K562 (cell line): ENCODE data around the gene RITA1. TPM values are rescaled to one million over a fixed set of nuclear protein-coding genes. Genes with fewer than 3 reads are reported as not detected.
A peak's percentile ranks its signal among the peaks of the same experiment; 100 is the strongest.

Experiments
- ATAC-seq: fragments of 200-7000 bp; cut with Tn5 transposase; 3 replicates; pipeline ENCODE4 v1.9.1; 2020; ENCODE audit warnings: moderate library complexity
- BruUV-seq: library from RNA; stranded (reverse); fragments of 400-500 nt; replicated peaks from 2 replicates; lab custom pipeline; 2021; lab: Mats Ljungman, UMichigan
- CTCF ChIA-PET: fragments of 300-600 bp; formaldehyde crosslinking; extraction: SDS; loops from one replicate; lab custom pipeline; 2021; ENCODE audit warnings: low intra/inter-chr PET ratio; lab: Yijun Ruan, JAX
- POLR2A ChIA-PET: fragments of 300-600, 350-650 bp; sonication (Branson Sonifier 250); formaldehyde crosslinking; extraction: SDS; loops from one replicate; lab custom pipeline; 2021; ENCODE audit warnings: antibody characterized with exemption, inconsistent platforms; lab: Yijun Ruan, JAX
- DNase-seq, 4 experiments: peaks; one replicate each; pipeline versions ENCODE4 v3.0.0 to v3.0.0-alpha.2; 2011 to 2018; ENCODE audit warnings: low spot score in 3 of 4, mixed read lengths in 3 of 4; ENCODE audit errors: extremely low read depth in 1 of 4
- FAIRE-seq: peaks from 2 replicates; lab custom pipeline; 2011; peaks lifted over from hg19 to GRCh38; lab: Jason Lieb, UNC
- H2AFZ ChIP-seq: 2 replicates; pipeline ENCODE4 v1.6.0; 2011; ENCODE audit warnings: low read depth, low read length, control low read depth, inconsistent platforms
- H3K27ac ChIP-seq: fragments of 200-600 bp; 3 replicates; pipeline ENCODE4 v1.8.0; 2011; ENCODE audit warnings: low read depth, mild to moderate bottlenecking, control low read depth, inconsistent platforms, low read length, moderate library complexity, mixed read lengths; ENCODE audit errors: extremely low read depth
- H3K27me3 ChIP-seq, 2 experiments: fragments of 300-600 bp in 1 of 2; 2 replicates in 1 of 2; 3 replicates in 1 of 2; pipeline versions ENCODE4 v1.6.0 to v1.8.0; 2011; ENCODE audit warnings: inconsistent platforms in 2 of 2, low read length in 2 of 2, mild to moderate bottlenecking in 1 of 2, mixed read lengths in 1 of 2, moderate library complexity in 1 of 2; ENCODE audit not compliant: control insufficient read depth in 2 of 2, insufficient read depth in 2 of 2
- H3K36me3 ChIP-seq: fragments of 300-600 bp; 3 replicates; pipeline ENCODE4 v1.8.0; 2011; ENCODE audit warnings: mild to moderate bottlenecking, low read length, inconsistent platforms; ENCODE audit not compliant: control insufficient read depth, insufficient read depth
- H3K4me1 ChIP-seq, 2 experiments: fragments of 200-600 bp in 1 of 2; replicated peaks in 1 of 2; 2 replicates in 1 of 2; 3 replicates in 1 of 2; pipeline versions ENCODE4 v1.5.1 to v1.8.0; 2011; ENCODE audit warnings: inconsistent platforms in 2 of 2, low read length in 2 of 2, mild to moderate bottlenecking in 1 of 2, mixed read lengths in 1 of 2, moderate library complexity in 1 of 2; ENCODE audit not compliant: control insufficient read depth in 2 of 2, insufficient read depth in 2 of 2
- H3K4me2 ChIP-seq: 2 replicates; pipeline ENCODE4 v1.6.1; 2011; ENCODE audit warnings: low read length, control low read depth, inconsistent platforms, mixed read lengths; ENCODE audit not compliant: insufficient read depth
- H3K4me3 ChIP-seq: fragments of 200-600 bp; sonication (generic), shearing (Covaris generic); 2 replicates; pipeline ENCODE4 v1.5.1; 2016; ENCODE audit warnings: control low read depth, inconsistent platforms
- H3K79me2 ChIP-seq: fragments of 200-600 bp; 3 replicates; pipeline ENCODE4 v1.8.0; 2011; ENCODE audit warnings: low read length, inconsistent platforms; ENCODE audit not compliant: control insufficient read depth, insufficient read depth
- H3K9ac ChIP-seq, 2 experiments: 2 replicates each; pipeline versions ENCODE4 v1.6.0 to v1.6.1; 2011; ENCODE audit warnings: low read depth in 2 of 2, low read length in 2 of 2, control low read depth in 1 of 2, inconsistent platforms in 1 of 2, mild to moderate bottlenecking in 1 of 2, mixed read lengths in 1 of 2; ENCODE audit not compliant: insufficient read depth in 1 of 2
- H3K9me1 ChIP-seq: one replicate; pipeline ENCODE4 v1.6.0; 2011; ENCODE audit warnings: inconsistent platforms, mild to moderate bottlenecking, low read length, moderate library complexity; ENCODE audit not compliant: control insufficient read depth, insufficient read depth
- H3K9me3 ChIP-seq: replicated peaks from 2 replicates; pipeline ENCODE4 v1.5.1; 2011; ENCODE audit warnings: low read depth, low read length, inconsistent platforms; ENCODE audit not compliant: control insufficient read depth, insufficient read depth
- H4K20me1 ChIP-seq: replicated peaks from 2 replicates; pipeline ENCODE4 v1.6.1; 2011; ENCODE audit warnings: low read length, inconsistent platforms, mixed read lengths; ENCODE audit not compliant: control insufficient read depth, insufficient read depth
- CHD1 ChIP-seq: fragments of 200-600 bp; sonication (generic); IDR thresholded peaks from one replicate; pipeline ENCODE4 v1.6.1; 2012; ENCODE audit warnings: mild to moderate bottlenecking, moderate library complexity, low read length, inconsistent platforms
- JUN ChIP-seq, 2 experiments: sonication (generic) in 1 of 2; formaldehyde crosslinking in 1 of 2; IDR thresholded peaks; 2 replicates each; pipeline versions ENCODE4 v1.6.1 to v1.8.0; 2012 to 2022; ENCODE audit warnings: borderline replicate concordance in 2 of 2, mild to moderate bottlenecking in 2 of 2, improper control_type of control experiment in 1 of 2, low read depth in 1 of 2, low read length in 1 of 2, missing genetic modification reagents in 1 of 2
- YY1 ChIP-seq, 3 experiments: IDR thresholded peaks; 2 replicates each; pipeline ENCODE4 v1.6.1; 2011; ENCODE audit warnings: low read length in 2 of 3, mild to moderate bottlenecking in 2 of 3, moderate library complexity in 2 of 3, borderline replicate concordance in 1 of 3, control low read depth in 1 of 3, low read depth in 1 of 3; ENCODE audit not compliant: insufficient read depth in 3 of 3, insufficient replicate concordance in 2 of 3, control insufficient read depth in 1 of 3, insufficient read length in 1 of 3; ENCODE audit errors: extremely low read depth in 1 of 3
- ZNF12 ChIP-seq: sonication (generic); formaldehyde crosslinking; IDR thresholded peaks from 2 replicates; pipeline ENCODE4 v1.4.0; 2020; ENCODE audit warnings: mild to moderate bottlenecking, missing genetic modification reagents
- WGBS: fragments of 100-300 bp; shearing (Covaris generic); methylation state at CpG from one replicate; pipeline ENCODE4 v1.1.6; 2016; ENCODE audit warnings: low coverage, mixed read lengths; ENCODE audit not compliant: insufficient coverage; ENCODE audit errors: missing lambda C conversion rate; 5-methylcytosine and 5-hydroxymethylcytosine counted together
- in situ Hi-C: fragments of 300-500 bp; cut with MboI; formaldehyde crosslinking; loops from 4 replicates; pipeline ENCODE4 v1.15.0; 2018; ENCODE audit warnings: inconsistent platforms, mixed read lengths
- intact Hi-C: fragments of 100-400 bp; cut with micrococcal nuclease; formaldehyde crosslinking; loops from 2 replicates; pipeline ENCODE4 v1.14.2; 2022
- polyA plus RNA-seq, 8 experiments: library from polyadenylated mRNA; depleted of rRNA in 4 of 8; stranded (reverse) in 5 of 8; unstranded in 3 of 8; fragments of >200 nt; fragmentation: Nextera tagmentation in 2 of 8; fragmentation: Illumina TruSeq in 1 of 8; extraction: Ambion mirVana in 2 of 8; extraction: Trizol in 1 of 8; gene quantifications; 2 replicates each; pipeline versions ENCODE4 v1.2.1 to v1.2.3, GENCODE V29; 2011 to 2014; ENCODE audit warnings: inconsistent platforms in 1 of 8, missing spikeins in 1 of 8
- total RNA-seq, 7 experiments: library from RNA; depleted of rRNA in 6 of 7; stranded (reverse); fragments of >200 nt in 6 of 7; fragmentation: Illumina TruSeq in 2 of 7; extraction: Trizol in 2 of 7; gene quantifications; 2 replicates each; pipeline versions ENCODE4 v1.2.1 to v1.2.3, GENCODE V29; 2011 to 2021; ENCODE audit warnings: low replicate concordance in 1 of 7
- TF ChIP-seq, protein P1 (sequence below): sonication (generic); formaldehyde crosslinking; IDR thresholded peaks from 2 replicates; pipeline ENCODE4 v1.8.1; 2022; ENCODE audit warnings: missing genetic modification reagents

RITA1 gene
- total and polyA plus RNA-seq, 9 of the 15 experiments (the other 6 are each of a cell fraction or from before 2014, with no cell fraction given) = 2.8 to 40.4 (median 18.0) TPM

DNA sequence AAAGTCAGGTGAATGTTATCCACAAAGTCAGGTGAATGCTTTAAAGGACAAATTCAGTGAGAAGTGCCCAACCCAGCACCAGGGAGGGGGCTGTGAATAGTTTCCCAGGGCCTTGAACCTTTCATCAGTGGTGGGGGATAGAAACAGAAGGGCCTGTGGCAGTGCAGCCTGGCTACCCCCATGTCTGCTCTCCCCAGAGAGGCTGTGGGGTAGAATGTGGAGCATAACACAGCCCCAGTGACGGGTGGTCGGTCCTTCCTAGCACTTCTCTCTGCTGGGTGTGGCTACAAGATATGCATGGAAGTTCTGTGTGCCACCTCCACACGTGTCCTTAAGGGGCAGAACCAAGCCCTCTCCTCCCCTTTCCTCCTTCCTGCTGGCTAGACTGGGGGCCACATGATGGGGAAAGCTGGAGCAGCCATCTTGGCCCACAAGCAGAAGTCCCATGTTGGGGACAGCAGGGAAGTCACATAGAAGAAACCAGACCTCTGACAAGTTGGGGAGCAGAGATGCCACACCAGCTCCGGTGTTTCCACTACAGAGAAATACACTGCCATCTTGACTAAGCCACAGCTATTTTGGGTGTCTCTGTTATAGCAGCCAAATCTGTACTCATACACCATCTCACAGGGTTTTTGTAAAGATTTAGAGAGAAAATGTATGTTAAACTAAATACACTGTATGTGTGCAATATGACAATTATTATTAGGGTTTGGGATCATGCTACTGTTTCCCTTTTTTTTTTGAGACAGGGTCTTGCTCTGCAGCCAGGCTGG lies 17.0 kb downstream of the RITA1 start:
- no TSS peak for BruUV-seq
- Histone ChIP-seq H3K79me2 (no peaks in the 10 kb centered on the region), H3K27ac (no peak overlapping the region), H3K4me3 (no peak overlapping the region), H3K9me1 (no peaks in the 10 kb centered on the region), H3K4me1 (peaks cover 13 to 15% of the 10 kb centered on the region in 2 experiments), H4K20me1 (no peaks in the 10 kb centered on the region), H3K36me3 (no peaks in the 10 kb centered on the region), H3K9ac (no peak overlapping the region; a peak in 1 of 4 replicates), H3K27me3 (no peaks in the 10 kb centered on the region), H3K4me2 (no peak overlapping the region), H2AFZ (no peak overlapping the region), H3K9me3 (no peaks in the 10 kb centered on the region)
- FAIRE-seq (no peak), DNase-seq (peak in 1 of 4 experiments; percentile 5), ATAC-seq (no peak)
- ChIA-PET CTCF (no interaction called here), POLR2A (interaction anchor here (0.6 kb wide), 1 partner anchor 46 kb away, joined by 3 read pairs; no protein-coding TSS in a partner anchor)
- in situ Hi-C loops = no loop called here
- 50% methylated on average over 4 of the region's 4 CpGs for WGBS
- TF ChIP-seq CHD1 (no peak), ZNF12 (CRISPR knock-in tag) (peak; percentile 94), YY1 (IDR thresholded peaks at IDR 0.05; ENCODE audit: borderline replicate concordance in 1 of 3, control insufficient read depth in 1 of 3, extremely low read depth in 1 of 3, insufficient read depth in 3 of 3, insufficient read length in 1 of 3, insufficient replicate concordance in 2 of 3, low read depth in 1 of 3, low read length in 2 of 3) (peak in 1 of 3 experiments; percentile 46), JUN (IDR thresholded peaks at IDR 0.05; ENCODE audit: borderline replicate concordance, low read depth, low read length) (no peak), JUN (CRISPR knock-in tag; IDR thresholded peaks at IDR 0.05; ENCODE audit: borderline replicate concordance) (no peak)
- TF ChIP-seq, protein P1, sequence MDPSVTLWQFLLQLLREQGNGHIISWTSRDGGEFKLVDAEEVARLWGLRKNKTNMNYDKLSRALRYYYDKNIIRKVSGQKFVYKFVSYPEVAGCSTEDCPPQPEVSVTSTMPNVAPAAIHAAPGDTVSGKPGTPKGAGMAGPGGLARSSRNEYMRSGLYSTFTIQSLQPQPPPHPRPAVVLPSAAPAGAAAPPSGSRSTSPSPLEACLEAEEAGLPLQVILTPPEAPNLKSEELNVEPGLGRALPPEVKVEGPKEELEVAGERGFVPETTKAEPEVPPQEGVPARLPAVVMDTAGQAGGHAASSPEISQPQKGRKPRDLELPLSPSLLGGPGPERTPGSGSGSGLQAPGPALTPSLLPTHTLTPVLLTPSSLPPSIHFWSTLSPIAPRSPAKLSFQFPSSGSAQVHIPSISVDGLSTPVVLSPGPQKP (CRISPR knock-in tag) = no peak
- intact Hi-C loops = no loop called here
